NCI-H2029 treated with DMSO at 0.1 percent for 48 hours (cell line): ENCODE data around the gene NBAS.

Experiments used
- DNase-seq: peaks from one replicate; lab custom pipeline; 2025; lab: John Stamatoyannopoulos, UW

Gene NBAS

GRCh38 chr2:15127301-15127700, 433.8 kb downstream of the NBAS start:
- no peak for DNase-seq

GRCh38 chr2:15126373-15126772, 434.8 kb downstream of the NBAS start:
- DNase-seq, result no peak

GRCh38 chr2:15122915-15123314, 438.2 kb downstream of the NBAS start:
- DNase-seq, result no peak

GRCh38 chr2:15120631-15121030, 440.5 kb downstream of the NBAS start:
- no peak for DNase-seq

- no peak for DNase-seq
Measured at GRCh38 chr2:15119722-15120175, 441.4 kb downstream of the NBAS start.

- no peak for DNase-seq
Measured at GRCh38 chr2:15117409-15118050, 443.6 kb downstream of the NBAS start.
